ENCODE data around the gene CEACAM7. TPM values are rescaled to one million over a fixed set of nuclear protein-coding genes. Genes with fewer than 3 reads are reported as not detected.

CEACAM7 gene
- total RNA-seq, 4 donors from 2014 or later, result 10.5 to 103 (median 76.7) TPM

DNA sequence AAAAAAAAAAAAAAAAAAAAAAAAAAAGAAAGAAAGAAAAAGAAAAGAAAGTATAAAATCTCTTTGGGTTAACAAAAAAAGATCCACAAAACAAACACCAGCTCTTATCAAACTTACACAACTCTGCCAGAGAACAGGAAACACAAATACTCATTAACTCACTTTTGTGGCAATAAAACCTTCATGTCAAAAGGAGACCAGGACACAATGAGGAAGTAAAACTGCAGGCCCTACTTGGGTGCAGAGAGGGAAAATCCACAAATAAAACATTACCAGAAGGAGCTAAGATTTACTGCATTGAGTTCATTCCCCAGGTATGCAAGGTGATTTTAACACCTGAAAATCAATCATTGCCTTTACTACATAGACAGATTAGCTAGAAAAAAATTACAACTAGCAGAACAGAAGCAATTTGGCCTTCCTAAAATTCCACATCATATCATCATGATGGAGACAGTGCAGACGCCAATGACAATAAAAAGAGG lies 10.7 kb upstream of the CEACAM7 start:
- intact Hi-C loops (cut with DNase I), result no loop called here
- H3K27ac ChIP-seq, result no peak overlapping the region
- TF ChIP-seq, protein P1, sequence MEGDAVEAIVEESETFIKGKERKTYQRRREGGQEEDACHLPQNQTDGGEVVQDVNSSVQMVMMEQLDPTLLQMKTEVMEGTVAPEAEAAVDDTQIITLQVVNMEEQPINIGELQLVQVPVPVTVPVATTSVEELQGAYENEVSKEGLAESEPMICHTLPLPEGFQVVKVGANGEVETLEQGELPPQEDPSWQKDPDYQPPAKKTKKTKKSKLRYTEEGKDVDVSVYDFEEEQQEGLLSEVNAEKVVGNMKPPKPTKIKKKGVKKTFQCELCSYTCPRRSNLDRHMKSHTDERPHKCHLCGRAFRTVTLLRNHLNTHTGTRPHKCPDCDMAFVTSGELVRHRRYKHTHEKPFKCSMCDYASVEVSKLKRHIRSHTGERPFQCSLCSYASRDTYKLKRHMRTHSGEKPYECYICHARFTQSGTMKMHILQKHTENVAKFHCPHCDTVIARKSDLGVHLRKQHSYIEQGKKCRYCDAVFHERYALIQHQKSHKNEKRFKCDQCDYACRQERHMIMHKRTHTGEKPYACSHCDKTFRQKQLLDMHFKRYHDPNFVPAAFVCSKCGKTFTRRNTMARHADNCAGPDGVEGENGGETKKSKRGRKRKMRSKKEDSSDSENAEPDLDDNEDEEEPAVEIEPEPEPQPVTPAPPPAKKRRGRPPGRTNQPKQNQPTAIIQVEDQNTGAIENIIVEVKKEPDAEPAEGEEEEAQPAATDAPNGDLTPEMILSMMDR (IDR thresholded peaks at IDR 0.05), result no peak
- TF ChIP-seq POLR2A (IDR thresholded peaks at IDR 0.05), result no peak

DNA sequence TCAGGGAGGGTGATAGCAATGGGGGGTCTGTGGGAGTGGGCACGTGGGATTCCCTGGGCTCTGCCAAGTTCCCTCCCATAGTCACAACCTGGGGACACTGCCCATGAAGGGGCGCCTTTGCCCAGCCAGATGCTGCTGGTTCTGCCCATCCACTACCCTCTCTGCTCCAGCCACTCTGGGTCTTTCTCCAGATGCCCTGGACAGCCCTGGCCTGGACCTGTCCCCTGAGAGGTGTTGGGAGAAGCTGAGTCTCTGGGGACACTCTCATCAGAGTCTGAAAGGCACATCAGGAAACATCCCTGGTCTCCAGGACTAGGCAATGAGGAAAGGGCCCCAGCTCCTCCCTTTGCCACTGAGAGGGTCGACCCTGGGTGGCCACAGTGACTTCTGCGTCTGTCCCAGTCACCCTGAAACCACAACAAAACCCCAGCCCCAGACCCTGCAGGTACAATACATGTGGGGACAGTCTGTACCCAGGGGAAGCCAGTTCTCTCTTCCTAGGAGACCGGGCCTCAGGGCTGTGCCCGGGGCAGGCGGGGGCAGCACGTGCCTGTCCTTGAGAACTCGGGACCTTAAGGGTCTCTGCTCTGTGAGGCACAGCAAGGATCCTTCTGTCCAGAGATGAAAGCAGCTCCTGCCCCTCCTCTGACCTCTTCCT lies 9.3 kb upstream of the CEACAM7 start:
- 46% methylated on average over 2 of the region's 9 CpGs; no CpG with 5 or more reads in 1 of the 2 donors for WGBS, 2 donors
- DNase-seq, result no peak
- TF ChIP-seq, protein P1 (IDR thresholded peaks at IDR 0.05), result no peak
- no peak for TF ChIP-seq POLR2A (IDR thresholded peaks at IDR 0.05)
- Histone ChIP-seq H3K4me1 (no peaks in the 10 kb centered on the region), H3K9me3 (peaks cover 0 to 5% (median 0%) of the 10 kb centered on the region in 3 donors), H3K4me3 (no peak overlapping the region), H3K27me3 (peaks cover 0 to 73% (median 0%) of the 10 kb centered on the region in 4 donors), H3K27ac (no peak overlapping the region), H3K36me3 (no peaks in the 10 kb centered on the region)
- intact Hi-C loops (cut with DNase I), result no loop called here

More for the DNA sequence above, 10.7 kb upstream of the CEACAM7 start:
- 9 to 36% methylated on average over 1 of the region's 1 CpG for WGBS, 2 donors
- Histone ChIP-seq H3K4me1 (no peaks in the 10 kb centered on the region), H3K9me3 (peaks cover 0 to 4% (median 0%) of the 10 kb centered on the region in 3 donors), H3K27me3 (peaks cover 0 to 71% (median 0%) of the 10 kb centered on the region in 4 donors), H3K36me3 (no peaks in the 10 kb centered on the region), H3K4me3 (no peak overlapping the region)
- DNase-seq, result no peak

DNA sequence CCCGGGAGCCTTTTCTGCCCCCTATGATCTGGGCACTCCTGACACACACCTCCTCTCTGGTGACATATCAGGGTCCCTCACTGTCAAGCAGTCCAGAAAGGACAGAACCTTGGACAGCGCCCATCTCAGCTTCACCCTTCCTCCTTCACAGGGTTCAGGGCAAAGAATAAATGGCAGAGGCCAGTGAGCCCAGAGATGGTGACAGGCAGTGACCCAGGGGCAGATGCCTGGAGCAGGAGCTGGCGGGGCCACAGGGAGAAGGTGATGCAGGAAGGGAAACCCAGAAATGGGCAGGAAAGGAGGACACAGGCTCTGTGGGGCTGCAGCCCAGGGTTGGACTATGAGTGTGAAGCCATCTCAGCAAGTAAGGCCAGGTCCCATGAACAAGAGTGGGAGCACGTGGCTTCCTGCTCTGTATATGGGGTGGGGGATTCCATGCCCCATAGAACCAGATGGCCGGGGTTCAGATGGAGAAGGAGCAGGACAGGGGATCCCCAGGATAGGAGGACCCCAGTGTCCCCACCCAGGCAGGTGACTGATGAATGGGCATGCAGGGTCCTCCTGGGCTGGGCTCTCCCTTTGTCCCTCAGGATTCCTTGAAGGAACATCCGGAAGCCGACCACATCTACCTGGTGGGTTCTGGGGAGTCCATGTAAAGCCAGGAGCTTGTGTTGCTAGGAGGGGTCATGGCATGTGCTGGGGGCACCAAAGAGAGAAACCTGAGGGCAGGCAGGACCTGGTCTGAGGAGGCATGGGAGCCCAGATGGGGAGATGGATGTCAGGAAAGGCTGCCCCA lies 8.5 kb upstream of the CEACAM7 start:
- peaks cover 0 to 79% (median 0%) of the 10 kb centered on the region in 4 donors for H3K27me3 ChIP-seq
- intact Hi-C loops (cut with DNase I), result no loop called here
- no peak for TF ChIP-seq POLR2A (IDR thresholded peaks at IDR 0.05)
- TF ChIP-seq, protein P1 (IDR thresholded peaks at IDR 0.05), result no peak
- no peak for DNase-seq
- H3K36me3 ChIP-seq, result no peaks in the 10 kb centered on the region
- no peak overlapping the region for H3K27ac ChIP-seq
- peaks cover 0 to 5% (median 4%) of the 10 kb centered on the region in 3 donors for H3K9me3 ChIP-seq
- 43% methylated on average over 4 to 5 of the region's 7 CpGs for WGBS, 2 donors
- no peak overlapping the region for H3K4me3 ChIP-seq
- no peaks in the 10 kb centered on the region for H3K4me1 ChIP-seq

DNA sequence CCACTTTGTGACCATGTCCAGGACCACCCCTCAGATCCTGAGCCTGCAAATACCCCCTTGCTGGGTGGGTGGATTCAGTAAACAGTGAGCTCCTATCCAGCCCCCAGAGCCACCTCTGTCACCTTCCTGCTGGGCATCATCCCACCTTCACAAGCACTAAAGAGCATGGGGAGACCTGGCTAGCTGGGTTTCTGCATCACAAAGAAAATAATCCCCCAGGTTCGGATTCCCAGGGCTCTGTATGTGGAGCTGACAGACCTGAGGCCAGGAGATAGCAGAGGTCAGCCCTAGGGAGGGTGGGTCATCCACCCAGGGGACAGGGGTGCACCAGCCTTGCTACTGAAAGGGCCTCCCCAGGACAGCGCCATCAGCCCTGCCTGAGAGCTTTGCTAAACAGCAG lies 7.7 kb upstream of the CEACAM7 start:
- intact Hi-C loops (cut with DNase I), result no loop called here
- no peak overlapping the region for H3K27ac ChIP-seq
- 17% methylated on average over 1 of the region's 2 CpGs; no CpG with 5 or more reads in 1 of the 2 donors for WGBS, 2 donors
- H3K9me3 ChIP-seq, result peaks cover 0 to 8% (median 5%) of the 10 kb centered on the region in 3 donors
- H3K4me3 ChIP-seq, result no peak overlapping the region
- no peak for DNase-seq
- no peaks in the 10 kb centered on the region for H3K36me3 ChIP-seq
- TF ChIP-seq POLR2A (IDR thresholded peaks at IDR 0.05), result no peak
- TF ChIP-seq, protein P1 (IDR thresholded peaks at IDR 0.05), result no peak
- no peaks in the 10 kb centered on the region for H3K4me1 ChIP-seq
- H3K27me3 ChIP-seq, result peaks cover 0 to 79% (median 0%) of the 10 kb centered on the region in 4 donors

Data from esophagus squamous epithelium (tissue), 5 donors.